CD8-positive, alpha-beta memory T cell (primary cell): ENCODE results near the gene DENND2D. TPM values are rescaled to one million over a fixed set of nuclear protein-coding genes. Genes with fewer than 3 reads are reported as not detected.
A peak's percentile ranks its signal among the peaks of the same experiment; 100 is the strongest.

Experiments
- CTCF ChIA-PET: fragments of 350-600 bp; sonication (Branson Sonifier 250); formaldehyde crosslinking; loops from one replicate; lab custom pipeline; 2021; ENCODE audit warnings: antibody characterized with exemption; lab: Charles Lee
- POLR2A ChIA-PET: fragments of 350-600 bp; sonication (Branson Sonifier 250); formaldehyde crosslinking; loops from one replicate; lab custom pipeline; 2021; ENCODE audit warnings: antibody characterized with exemption; lab: Charles Lee
- DNase-seq, 5 donors: peaks; one replicate each; pipeline versions ENCODE4 v3.0.0 to v3.0.0-alpha.2; 2020 to 2022; ENCODE audit warnings: mixed read lengths in 1 of 5
- H3K27ac ChIP-seq: one replicate; pipeline ENCODE4 v1.7.0; 2013; ENCODE audit warnings: low read depth, mild to moderate bottlenecking, low read length, moderate library complexity
- H3K27me3 ChIP-seq: 2 replicates; pipeline ENCODE4 v1.7.0; 2013; ENCODE audit warnings: low read length, mild to moderate bottlenecking; ENCODE audit not compliant: insufficient read depth, poor library complexity, severe bottlenecking
- H3K36me3 ChIP-seq: 2 replicates; pipeline ENCODE4 v1.7.0; 2013; ENCODE audit warnings: mild to moderate bottlenecking, low read length, moderate library complexity; ENCODE audit not compliant: insufficient read depth
- H3K4me1 ChIP-seq: 2 replicates; pipeline ENCODE4 v1.7.0; 2013; ENCODE audit warnings: mild to moderate bottlenecking, low read length, moderate library complexity; ENCODE audit not compliant: insufficient read depth
- H3K4me3 ChIP-seq: 2 replicates; pipeline ENCODE4 v1.7.0; 2013; ENCODE audit warnings: mild to moderate bottlenecking, low read length
- H3K9me3 ChIP-seq: 2 replicates; pipeline ENCODE4 v1.7.0; 2013; ENCODE audit warnings: mild to moderate bottlenecking, low read length
- H3K27ac Mint-ChIP-seq, 8 donors: one replicate each; pipeline ENCODE4 v1.8.0; 2020 to 2021; ENCODE audit warnings: mixed read lengths in 8 of 8, mild to moderate bottlenecking in 6 of 8, inconsistent platforms in 3 of 8, moderate library complexity in 3 of 8
- H3K27me3 Mint-ChIP-seq, 2 donors: one replicate each; pipeline ENCODE4 v1.8.0; 2020 to 2021; ENCODE audit warnings: mixed read lengths in 2 of 2, mild to moderate bottlenecking in 1 of 2, moderate library complexity in 1 of 2
- H3K36me3 Mint-ChIP-seq, 3 donors: one replicate each; pipeline ENCODE4 v1.8.0; 2020 to 2021; ENCODE audit warnings: mixed read lengths in 3 of 3, inconsistent platforms in 1 of 3, mild to moderate bottlenecking in 1 of 3
- H3K4me1 Mint-ChIP-seq, 3 donors: one replicate each; pipeline ENCODE4 v1.8.0; 2020 to 2021; ENCODE audit warnings: mixed read lengths in 3 of 3, inconsistent platforms in 1 of 3, mild to moderate bottlenecking in 1 of 3
- H3K4me3 Mint-ChIP-seq, 7 donors: one replicate each; pipeline ENCODE4 v1.8.0; 2020 to 2021; ENCODE audit warnings: mixed read lengths in 7 of 7, mild to moderate bottlenecking in 6 of 7, moderate library complexity in 4 of 7, inconsistent platforms in 2 of 7
- H3K9me3 Mint-ChIP-seq, 5 donors: one replicate each; pipeline ENCODE4 v1.8.0; 2020 to 2022; ENCODE audit warnings: mixed read lengths in 5 of 5, mild to moderate bottlenecking in 3 of 5, moderate library complexity in 2 of 5, inconsistent platforms in 1 of 5
- polyA plus RNA-seq: library from polyadenylated mRNA; unstranded; fragments of 300-500 nt; fragmentation: Illumina TruSeq; gene quantifications from one replicate; pipeline ENCODE4 v1.2.3, GENCODE V29; 2021
- total RNA-seq, 2 experiments: library from RNA; stranded (reverse); gene quantifications; one replicate each; pipeline ENCODE4 v1.2.3, GENCODE V29; 2021

DENND2D gene
- total and polyA plus RNA-seq, 3 experiments from 2014 or later = 185 to 258 (median 196) TPM

- Histone ChIP-seq H3K27ac (no peak overlapping the region), H3K36me3 (no peaks in the 10 kb centered on the region), H3K4me1 (no peaks in the 10 kb centered on the region), H3K4me3 (no peak overlapping the region), H3K27me3 (no peaks in the 10 kb centered on the region), H3K9me3 (no peaks in the 10 kb centered on the region)
- Mint-ChIP-seq H3K9me3 (no peaks in the 10 kb centered on the region), H3K27me3 (peaks cover 0 to 1% of the 10 kb centered on the region in 2 donors), H3K36me3 (peaks cover 13 to 42% (median 30%) of the 10 kb centered on the region in 3 donors), H3K4me3 (no peak overlapping the region), H3K27ac (peak overlapping the region in 2 of 8 donors; percentile 35 to 88), H3K4me1 (peaks cover 4 to 32% (median 17%) of the 10 kb centered on the region in 3 donors)
- ChIA-PET CTCF (interaction anchor here (1.1 kb wide), 1 partner anchor 20 kb away, joined by 3 read pairs; no protein-coding TSS in a partner anchor), POLR2A (no interaction called here)
- DNase-seq = no peak
These were observed 35.9 kb upstream of the DENND2D start for GRCh38 chr1:111236379-111236778.

GRCh38 chr1:111234866-111235265 lies 34.4 kb upstream of the DENND2D start:
- Histone ChIP-seq H3K9me3 (no peaks in the 10 kb centered on the region), H3K4me3 (no peak overlapping the region), H3K4me1 (peaks cover 11% of the 10 kb centered on the region), H3K27me3 (no peaks in the 10 kb centered on the region), H3K27ac (no peak overlapping the region), H3K36me3 (no peaks in the 10 kb centered on the region)
- ChIA-PET POLR2A (no interaction called here), CTCF (no interaction called here)
- H3K9me3 Mint-ChIP-seq = peaks cover 0 to under 1% (median 0%) of the 10 kb centered on the region in 5 donors
- peaks cover 0 to 1% of the 10 kb centered on the region in 2 donors for H3K27me3 Mint-ChIP-seq
- no peak for DNase-seq
- no peak overlapping the region for H3K4me3 Mint-ChIP-seq
- peaks cover 10 to 34% (median 26%) of the 10 kb centered on the region in 3 donors for H3K36me3 Mint-ChIP-seq
- H3K4me1 Mint-ChIP-seq = peaks cover 9 to 45% (median 30%) of the 10 kb centered on the region in 3 donors
- no peak overlapping the region for H3K27ac Mint-ChIP-seq

- Histone ChIP-seq H3K27ac (no peak overlapping the region), H3K9me3 (no peaks in the 10 kb centered on the region), H3K4me1 (peaks cover 16% of the 10 kb centered on the region), H3K27me3 (no peaks in the 10 kb centered on the region), H3K4me3 (no peak overlapping the region), H3K36me3 (no peaks in the 10 kb centered on the region)
- DNase-seq = no peak
- Mint-ChIP-seq H3K27ac (no peak overlapping the region), H3K4me3 (no peak overlapping the region), H3K9me3 (peaks cover 0 to 2% (median 0%) of the 10 kb centered on the region in 5 donors), H3K36me3 (peaks cover 10 to 29% (median 20%) of the 10 kb centered on the region in 3 donors), H3K4me1 (peaks cover 12 to 48% (median 33%) of the 10 kb centered on the region in 3 donors), H3K27me3 (peaks cover 0 to 1% of the 10 kb centered on the region in 2 donors)
- ChIA-PET POLR2A (no interaction called here), CTCF (no interaction called here)
These were observed 33.8 kb upstream of the DENND2D start for GRCh38 chr1:111234258-111234657.

- peaks cover 28 to 60% (median 55%) of the 10 kb centered on the region in 3 donors for H3K4me1 Mint-ChIP-seq
- H3K4me3 Mint-ChIP-seq = peak overlapping the region in 2 of 7 donors; percentile 29 to 37
- H3K36me3 ChIP-seq = no peaks in the 10 kb centered on the region
- DNase-seq = no peak
- H3K4me1 ChIP-seq = peaks cover 37% of the 10 kb centered on the region
- H3K27me3 Mint-ChIP-seq = peaks cover 0 to 4% of the 10 kb centered on the region in 2 donors
- no peak overlapping the region for H3K4me3 ChIP-seq
- H3K27me3 ChIP-seq = no peaks in the 10 kb centered on the region
- ChIA-PET CTCF (interaction anchor here (0.9 to 1.3 kb wide), 2 partner anchors 11 to 16 kb away, joined by 3 read pairs; no protein-coding TSS in a partner anchor), POLR2A (no interaction called here)
- peak overlapping the region in 1 of 8 donors; percentile 28 for H3K27ac Mint-ChIP-seq
- peaks cover 4 to 14% (median 13%) of the 10 kb centered on the region in 3 donors for H3K36me3 Mint-ChIP-seq
- no peak overlapping the region for H3K27ac ChIP-seq
- no peaks in the 10 kb centered on the region for H3K9me3 ChIP-seq
- peaks cover 0 to 2% (median 0%) of the 10 kb centered on the region in 5 donors for H3K9me3 Mint-ChIP-seq
These were observed 31.7 kb upstream of the DENND2D start for GRCh38 chr1:111232134-111232533.

GRCh38 chr1:111228748-111229126 lies 28.3 kb upstream of the DENND2D start:
- no peak for DNase-seq
- Histone ChIP-seq H3K4me1 (peaks cover 68% of the 10 kb centered on the region), H3K36me3 (no peaks in the 10 kb centered on the region), H3K9me3 (no peaks in the 10 kb centered on the region), H3K4me3 (peak overlapping the region; percentile 22), H3K27ac (no peak overlapping the region), H3K27me3 (no peaks in the 10 kb centered on the region)
- H3K36me3 Mint-ChIP-seq = peaks cover 0 to 4% (median 0%) of the 10 kb centered on the region in 3 donors
- H3K4me1 Mint-ChIP-seq = peaks cover 56 to 81% (median 76%) of the 10 kb centered on the region in 3 donors
- peaks cover 0 to 2% of the 10 kb centered on the region in 2 donors for H3K27me3 Mint-ChIP-seq
- H3K27ac Mint-ChIP-seq = peak overlapping the region in 1 of 8 donors; percentile 97
- peaks cover 0 to 2% (median 0%) of the 10 kb centered on the region in 5 donors for H3K9me3 Mint-ChIP-seq
- POLR2A ChIA-PET = interaction anchor here (0.8 to 1.9 kb wide), 3 partner anchors 10 to 25 kb away, joined by 3 to 9 read pairs (median 6); no protein-coding TSS in a partner anchor
- CTCF ChIA-PET = interaction anchor here (1.2 to 1.5 kb wide), 3 partner anchors 13 to 198 kb away, joined by 3 to 6 read pairs (median 4); no protein-coding TSS in a partner anchor
- H3K4me3 Mint-ChIP-seq = peak overlapping the region in 2 of 7 donors; percentile 34 to 59

- H3K27me3 ChIP-seq = no peaks in the 10 kb centered on the region
- ChIA-PET POLR2A (interaction anchor here (1.2 to 1.9 kb wide), 3 partner anchors 12 to 24 kb away, joined by 4 to 9 read pairs (median 6); no protein-coding TSS in a partner anchor), CTCF (interaction anchor here (1.2 to 1.5 kb wide), 4 partner anchors 12 to 198 kb away, joined by 3 to 6 read pairs (median 4); no protein-coding TSS in a partner anchor)
- H3K36me3 ChIP-seq = no peaks in the 10 kb centered on the region
- Mint-ChIP-seq H3K27me3 (peaks cover 0 to 2% of the 10 kb centered on the region in 2 donors), H3K4me1 (peaks cover 62 to 87% (median 83%) of the 10 kb centered on the region in 3 donors), H3K36me3 (peaks cover 0 to 4% (median 0%) of the 10 kb centered on the region in 3 donors), H3K4me3 (peak overlapping the region in 6 of 7 donors; percentile 34 to 77 (median 54)), H3K27ac (peak overlapping the region; percentile 82 to 98 (median 92)), H3K9me3 (peaks cover 0 to 2% (median 0%) of the 10 kb centered on the region in 5 donors)
- H3K4me3 ChIP-seq = peak overlapping the region; percentile 22
- H3K4me1 ChIP-seq = peaks cover 74% of the 10 kb centered on the region
- no peaks in the 10 kb centered on the region for H3K9me3 ChIP-seq
- DNase-seq = no peak
- H3K27ac ChIP-seq = no peak overlapping the region
These were observed 27.7 kb upstream of the DENND2D start for GRCh38 chr1:111227851-111228747.

- Histone ChIP-seq H3K9me3 (no peaks in the 10 kb centered on the region), H3K36me3 (no peaks in the 10 kb centered on the region), H3K27me3 (no peaks in the 10 kb centered on the region), H3K27ac (no peak within 1 kb of the TSS), H3K4me1 (peaks cover 80% of the 10 kb centered on the region), H3K4me3 (peak within 1 kb of the TSS; percentile 22)
- Mint-ChIP-seq H3K4me3 (peak within 1 kb of the TSS; percentile 34 to 77 (median 61)), H3K9me3 (peaks cover 0 to 2% (median 0%) of the 10 kb centered on the region in 5 donors), H3K27me3 (peaks cover 0 to 2% of the 10 kb centered on the region in 2 donors), H3K27ac (peak within 1 kb of the TSS; percentile 82 to 98 (median 92)), H3K36me3 (peaks cover 0 to 4% (median 0%) of the 10 kb centered on the region in 3 donors), H3K4me1 (peaks cover 68 to 91% (median 89%) of the 10 kb centered on the region in 3 donors)
- DNase-seq = no peak
- ChIA-PET CTCF (interaction anchor here (0.7 to 3.1 kb wide), 4 partner anchors 30 to 281 kb away, joined by 3 to 17 read pairs (median 4); no protein-coding TSS in a partner anchor), POLR2A (interaction anchor here (0.7 to 1.9 kb wide), 4 partner anchors 12 to 41 kb away, joined by 4 to 6 read pairs (median 4); no protein-coding TSS in a partner anchor)
These were observed 27.0 kb upstream of the DENND2D start, which contains the start of gene CHI3L2 for GRCh38 chr1:111227434-111227833. CHI3L2 (plus strand) TSS chr1:111227713; CDS start chr1:111227730, 17 bp downstream.
